OCI-M2 (cell line): Measurements from ENCODE around the gene TEAD4.

ENCODE experiments used
- DNase-seq: peaks from one replicate; lab custom pipeline; 2025; ENCODE audit not compliant: unreplicated experiment; lab: John Stamatoyannopoulos, UW

Gene TEAD4

DNA sequence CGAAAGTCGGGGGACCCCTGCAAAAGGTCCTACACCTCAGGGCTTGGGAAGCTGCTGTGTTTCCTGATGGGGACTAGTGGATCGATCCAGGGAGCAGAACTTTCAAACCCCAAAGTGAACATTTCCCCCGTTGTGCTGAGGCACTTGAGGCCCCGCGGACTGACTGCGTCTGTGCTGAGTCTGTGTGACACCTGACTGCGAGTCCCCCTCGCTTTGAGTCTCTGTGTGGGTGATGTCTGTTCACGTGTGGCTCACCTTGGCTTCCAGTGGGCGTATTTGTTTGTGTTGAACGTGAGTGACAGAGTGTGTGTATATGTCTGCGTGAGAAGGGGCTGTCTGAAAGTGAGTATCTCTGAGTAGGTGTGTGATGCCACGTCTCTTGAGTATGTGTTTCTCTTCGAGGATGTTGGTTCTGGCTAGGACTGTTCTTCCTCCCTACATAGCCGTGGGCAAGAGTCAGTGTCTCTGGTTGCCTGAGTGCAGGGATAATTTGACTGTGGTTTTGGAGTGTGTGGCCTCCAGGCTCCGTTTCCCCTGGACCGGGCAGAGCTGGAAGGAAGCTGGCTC lies 1.3 kb downstream of the TEAD4 start:
- DNase-seq, result no peak

DNA sequence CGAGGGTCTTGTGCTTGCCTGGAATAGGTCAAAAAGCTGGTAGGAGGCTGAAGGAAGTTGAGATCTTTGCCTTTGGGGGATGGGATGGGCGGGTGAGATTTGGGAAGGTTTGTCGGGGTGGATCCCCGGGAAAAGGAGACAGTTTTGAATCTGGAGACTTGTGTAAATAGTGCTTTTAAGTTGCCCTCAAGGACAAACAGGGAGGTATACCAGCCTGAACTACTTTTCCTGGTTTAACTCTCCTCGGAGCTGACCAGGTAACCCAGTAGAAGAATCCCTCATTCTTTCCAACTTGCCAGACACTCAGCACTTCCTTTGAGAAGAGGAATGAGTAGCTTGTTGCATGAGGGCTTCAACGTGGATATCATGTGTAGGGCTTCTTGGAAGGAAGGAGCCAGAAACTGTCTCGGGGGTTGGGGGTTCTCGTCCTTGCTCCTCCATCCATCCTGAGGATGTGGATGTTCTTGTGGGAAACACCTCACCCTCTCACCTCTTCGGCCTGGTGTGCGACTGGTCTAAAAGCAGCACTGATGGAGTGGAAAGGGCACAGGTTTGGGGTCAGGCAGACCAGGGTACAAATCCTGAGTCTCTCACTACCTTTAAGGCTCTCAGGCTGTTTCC lies 1.9 kb downstream of the TEAD4 start:
- DNase-seq, result no peak

DNA sequence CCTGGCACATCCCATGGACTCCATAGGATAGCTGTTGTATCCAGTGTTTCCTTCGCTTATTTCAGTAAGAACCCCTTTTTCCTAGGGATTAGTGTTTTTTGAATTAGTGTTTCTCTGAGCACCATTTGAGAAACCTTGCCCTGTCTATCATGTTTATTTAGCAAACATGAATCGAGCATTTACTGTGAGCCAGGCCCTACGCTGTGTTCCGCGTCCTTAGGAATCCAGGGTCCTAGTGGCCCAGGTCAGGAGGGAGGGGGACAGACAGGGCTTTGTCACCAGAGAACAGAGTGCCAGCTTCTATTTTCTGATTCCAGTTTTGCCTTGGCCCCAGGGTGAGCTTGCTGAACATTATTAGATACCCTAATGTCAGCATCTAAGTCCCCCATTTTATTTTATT lies 2.5 kb downstream of the TEAD4 start:
- no peak for DNase-seq

DNA sequence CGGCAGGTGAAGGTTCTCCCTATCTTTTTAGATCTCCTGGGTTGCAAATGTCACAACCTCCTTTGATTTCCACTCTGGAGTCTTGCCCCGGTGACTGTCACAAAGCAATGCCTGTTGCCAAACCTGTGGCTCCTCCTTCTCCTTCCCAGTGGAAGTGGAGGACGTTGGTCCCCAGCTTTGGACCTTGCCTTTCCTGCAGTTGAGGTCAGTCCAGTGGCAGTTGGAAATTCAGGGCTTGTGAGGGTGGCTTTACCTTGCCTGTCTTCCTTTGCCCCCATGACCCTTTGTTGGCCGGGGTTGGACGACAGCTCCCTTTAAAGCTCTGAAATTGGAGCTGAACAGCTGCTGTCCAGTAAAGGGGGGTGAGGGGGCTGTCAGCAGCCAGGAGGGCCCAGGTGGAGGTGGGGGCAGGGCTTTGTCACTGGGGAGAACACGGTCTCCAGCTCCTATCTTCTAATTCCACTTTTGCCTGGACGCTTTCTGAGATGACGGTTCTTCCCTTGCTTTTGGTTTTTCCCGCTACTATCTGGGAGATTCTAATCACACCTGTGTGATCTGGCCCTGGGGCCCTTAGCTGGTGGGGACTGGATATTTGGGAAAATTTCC lies 4.1 kb downstream of the TEAD4 start:
- DNase-seq, result no peak

DNA sequence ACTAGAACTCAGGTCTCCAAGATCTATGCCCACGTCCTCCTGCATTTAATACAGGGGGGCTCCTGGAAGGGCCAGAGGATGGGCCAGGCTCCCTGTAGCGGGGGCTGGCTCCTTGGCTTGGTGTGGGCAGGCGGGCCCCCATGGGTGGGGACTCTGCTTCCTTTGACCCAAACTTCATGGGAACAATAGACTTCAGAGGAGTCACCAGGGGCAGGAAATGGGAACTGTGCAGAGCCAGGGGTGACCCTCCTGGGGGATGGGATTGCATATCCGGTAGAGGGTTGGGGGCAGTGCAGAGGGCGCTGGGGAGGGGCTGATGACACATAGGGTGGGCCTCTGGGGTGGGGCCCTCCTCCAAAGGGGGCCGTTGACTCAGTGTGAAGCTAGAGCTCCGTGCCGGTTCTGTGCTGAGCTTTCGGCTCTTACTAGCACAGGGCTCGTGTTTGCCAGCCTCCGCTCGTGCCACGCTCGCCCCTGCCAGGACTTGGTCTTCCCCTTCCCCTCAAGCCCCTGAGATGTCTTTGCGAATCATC lies 4.6 kb downstream of the TEAD4 start:
- DNase-seq, result no peak

DNA sequence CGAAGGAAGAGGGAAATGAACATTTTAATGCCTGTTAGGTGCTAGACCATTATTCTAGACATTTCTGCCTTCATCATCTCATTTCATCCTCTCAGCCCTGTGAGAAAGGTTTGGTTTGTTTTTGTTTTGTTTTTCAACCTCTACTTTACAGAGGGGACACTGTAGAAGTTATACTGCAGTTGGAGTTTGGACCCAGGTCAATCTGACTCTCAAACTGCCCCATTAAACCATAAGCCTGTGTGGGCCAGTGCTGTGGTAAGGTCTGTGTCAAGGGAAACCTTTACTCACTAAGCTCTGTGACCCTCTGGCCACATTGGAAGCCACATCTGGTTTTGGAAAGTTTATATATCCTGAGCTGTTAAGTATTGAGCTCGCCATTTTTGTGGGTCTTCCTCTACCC lies 8.5 kb downstream of the TEAD4 start:
- DNase-seq, result no peak

DNA sequence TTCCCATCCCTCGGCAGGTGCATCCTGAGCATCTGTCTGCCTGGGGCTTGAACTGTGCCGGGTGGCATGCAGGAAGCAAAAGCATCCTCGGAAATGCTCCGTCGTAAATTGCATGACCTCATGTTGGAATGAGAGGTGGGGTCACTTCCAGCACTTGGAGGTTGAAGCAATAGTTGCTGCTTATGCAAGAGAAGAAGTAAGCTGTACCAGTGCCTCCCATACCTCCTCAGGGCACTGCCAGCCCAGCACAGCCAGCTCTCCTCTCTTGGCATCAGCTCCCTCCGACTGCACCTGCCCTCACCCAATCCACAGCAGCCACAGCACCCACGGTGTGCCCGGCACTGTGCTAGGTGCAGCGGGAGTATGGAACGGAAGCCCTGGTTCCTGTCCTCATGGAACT lies 11.5 kb downstream of the TEAD4 start:
- no peak for DNase-seq

DNA sequence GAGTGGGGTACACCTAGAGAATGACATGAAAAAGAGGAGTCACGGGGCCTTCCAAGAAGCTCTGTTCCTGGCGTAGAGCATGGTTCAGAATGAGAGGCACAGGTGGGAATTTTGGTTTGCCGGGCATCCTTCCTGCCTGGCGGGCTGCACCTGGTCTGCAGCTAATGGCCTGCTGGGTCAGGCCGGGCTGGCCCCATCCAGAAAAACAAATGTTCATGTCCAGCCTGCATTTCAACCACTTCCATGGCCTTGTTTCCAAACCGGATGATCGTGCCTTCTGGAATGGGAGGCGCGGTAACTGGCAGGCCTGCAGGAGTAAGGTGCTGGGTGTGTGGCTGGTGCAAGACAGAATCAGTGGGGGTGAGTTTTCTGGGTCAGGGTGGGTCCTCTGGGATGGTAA lies 14.4 kb downstream of the TEAD4 start:
- no peak for DNase-seq

DNA sequence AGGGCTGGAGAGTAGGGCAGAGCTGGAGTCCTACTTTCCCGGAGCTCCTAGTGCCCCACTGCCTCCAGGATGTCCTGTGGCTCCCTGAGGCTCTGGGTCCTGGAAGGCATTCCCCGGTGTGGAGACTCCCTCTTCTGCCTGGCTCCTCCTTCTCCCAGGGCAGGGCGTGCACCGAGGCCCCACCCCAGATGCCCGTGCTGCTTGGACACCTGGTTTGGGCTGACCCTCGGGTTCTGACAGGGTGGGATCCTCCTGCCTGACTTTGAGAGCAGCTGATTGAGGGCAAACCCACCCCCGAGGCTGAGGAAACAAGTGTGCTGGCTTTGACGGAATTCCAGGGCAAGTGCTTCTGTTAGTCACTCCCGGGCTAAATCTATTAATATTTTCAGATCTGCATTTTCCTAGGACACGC lies 15.4 kb downstream of the TEAD4 start:
- no peak for DNase-seq

DNA sequence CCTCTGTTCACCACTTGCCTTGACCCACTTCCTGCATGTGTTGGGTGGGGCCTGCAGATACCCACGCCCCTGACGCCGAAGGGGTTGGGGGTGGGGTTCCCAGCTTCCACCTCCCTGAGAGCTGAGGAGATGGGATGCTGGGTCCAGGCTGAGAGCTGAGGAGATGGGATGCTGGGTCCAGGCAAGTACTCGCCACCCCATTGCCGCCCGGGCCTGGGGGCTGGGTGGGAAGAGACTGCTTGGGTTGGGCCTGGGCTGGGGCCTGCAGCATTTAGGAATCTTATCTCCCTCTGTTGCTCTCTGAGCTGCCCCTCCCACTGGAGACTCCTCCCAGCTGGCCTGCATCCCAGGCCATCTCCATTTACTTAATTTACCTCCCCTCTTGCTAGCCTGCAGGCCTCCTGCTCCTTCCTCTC lies 17.4 kb downstream of the TEAD4 start:
- DNase-seq, result no peak

DNA sequence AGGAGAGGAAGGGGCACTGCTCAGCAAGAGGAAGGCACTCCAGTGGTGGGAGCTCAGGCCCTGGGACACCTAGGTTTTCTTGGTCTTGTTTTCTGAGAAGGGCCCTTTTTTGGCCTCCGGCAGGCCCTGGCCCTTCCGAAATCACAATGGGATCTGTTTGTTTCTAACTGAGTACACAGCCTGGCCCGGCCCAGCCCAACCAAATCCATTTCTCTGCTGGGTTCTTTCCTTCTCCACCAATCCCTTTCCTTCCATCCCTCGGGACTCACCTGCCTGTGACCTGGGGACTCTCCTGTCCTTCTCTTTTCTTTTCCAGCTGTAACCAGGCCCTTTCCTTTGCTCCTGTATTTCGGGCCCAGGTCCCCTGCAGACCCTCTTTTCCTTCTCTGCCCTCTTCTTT lies 18.6 kb downstream of the TEAD4 start:
- no peak for DNase-seq

DNA sequence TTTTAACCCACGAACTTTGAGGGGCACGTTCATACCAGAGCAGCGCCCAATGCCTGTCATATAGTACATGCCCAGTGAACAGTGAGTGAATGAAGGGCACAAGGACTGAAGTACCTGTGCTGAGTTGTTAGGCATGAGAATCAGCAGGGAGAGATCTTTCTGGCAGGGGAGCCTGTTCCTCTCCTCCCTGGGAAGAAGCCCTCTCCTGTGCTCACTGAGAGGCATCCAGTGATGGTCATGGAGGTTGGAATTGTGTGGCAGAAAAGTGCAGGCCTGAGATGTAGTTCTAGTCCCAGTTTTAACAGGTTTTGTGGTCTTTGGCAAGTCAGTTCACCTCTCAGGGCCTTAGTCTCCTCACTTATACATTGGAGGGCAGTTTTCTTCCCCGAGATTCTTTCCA lies 20.6 kb downstream of the TEAD4 start:
- no peak for DNase-seq

DNA sequence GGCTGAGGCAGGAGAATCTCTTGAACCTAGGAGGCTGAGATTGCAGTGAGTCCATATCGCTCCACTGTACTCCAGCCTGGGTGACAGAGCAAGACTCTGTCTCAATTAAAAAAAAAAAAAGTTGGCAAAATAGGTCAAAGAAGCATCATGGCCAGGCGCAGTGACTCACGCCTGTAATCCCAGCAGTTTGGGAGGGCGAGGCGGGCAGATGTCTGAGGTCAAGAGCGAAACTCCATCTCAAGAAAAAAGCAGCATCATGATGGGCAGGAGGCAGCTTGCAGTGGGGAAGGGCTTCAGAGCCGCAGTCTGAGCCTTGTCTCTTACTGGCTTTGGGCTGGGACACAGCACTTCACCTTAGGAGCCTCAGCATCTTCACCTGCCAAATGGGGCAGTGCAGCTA lies 21.4 kb downstream of the TEAD4 start:
- no peak for DNase-seq

DNA sequence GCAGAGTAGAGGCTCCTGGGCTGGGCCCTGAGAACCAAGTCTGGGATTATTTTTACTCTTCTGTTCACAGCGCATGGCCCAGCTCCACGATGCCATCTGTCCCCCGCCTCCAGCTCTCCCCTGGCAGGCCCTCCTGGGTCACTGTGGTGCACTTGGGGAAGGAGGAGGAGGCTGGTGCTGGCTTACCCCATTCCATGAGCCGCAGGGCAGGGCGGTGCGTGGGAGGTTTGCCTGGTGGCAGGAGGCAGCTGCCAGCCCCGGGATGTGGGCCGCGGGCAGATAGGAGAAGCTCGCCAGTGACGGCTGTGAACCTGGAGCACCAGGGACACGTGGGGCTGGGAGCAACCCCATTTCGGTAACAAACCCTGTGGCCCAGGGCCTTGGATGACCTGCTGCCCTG lies 23.2 kb downstream of the TEAD4 start:
- DNase-seq, result no peak

DNA sequence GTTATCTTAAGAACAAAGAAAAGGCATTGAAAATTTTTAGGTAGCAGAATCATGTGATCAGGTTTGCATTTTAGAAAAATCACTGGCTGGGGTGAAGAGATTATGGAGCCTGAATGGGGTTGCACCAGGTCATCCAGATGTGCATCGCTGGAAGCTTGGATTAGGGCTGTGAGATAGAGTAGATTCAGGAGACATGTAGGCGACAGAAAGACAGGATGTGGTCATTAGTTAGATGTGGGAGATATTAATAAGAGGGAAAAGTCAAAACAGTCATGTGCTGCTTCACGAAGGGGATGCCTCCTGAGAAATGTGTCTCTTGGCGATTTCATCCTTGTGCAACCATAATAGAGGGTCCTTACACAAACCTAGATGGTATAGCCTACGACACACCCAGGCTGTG lies 25.1 kb downstream of the TEAD4 start:
- DNase-seq, result no peak

DNA sequence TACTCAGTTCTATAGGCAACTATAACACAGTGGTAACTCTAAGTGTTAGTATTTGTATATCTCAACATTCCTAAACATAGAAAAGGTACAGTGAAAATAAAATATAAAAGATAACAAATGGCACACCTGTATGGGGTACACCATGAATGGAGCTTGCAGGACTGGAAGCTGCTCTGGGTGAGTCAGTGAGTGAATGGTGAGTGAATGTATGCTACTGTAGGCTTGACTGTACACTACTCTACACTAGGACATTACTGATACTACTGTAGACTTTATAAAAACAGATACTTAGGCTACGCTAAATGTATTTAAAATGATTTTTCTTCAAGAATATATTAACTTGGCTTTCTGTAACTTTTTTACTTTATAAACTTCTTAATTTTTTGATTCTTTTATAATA lies 25.5 kb downstream of the TEAD4 start:
- DNase-seq, result no peak

DNA sequence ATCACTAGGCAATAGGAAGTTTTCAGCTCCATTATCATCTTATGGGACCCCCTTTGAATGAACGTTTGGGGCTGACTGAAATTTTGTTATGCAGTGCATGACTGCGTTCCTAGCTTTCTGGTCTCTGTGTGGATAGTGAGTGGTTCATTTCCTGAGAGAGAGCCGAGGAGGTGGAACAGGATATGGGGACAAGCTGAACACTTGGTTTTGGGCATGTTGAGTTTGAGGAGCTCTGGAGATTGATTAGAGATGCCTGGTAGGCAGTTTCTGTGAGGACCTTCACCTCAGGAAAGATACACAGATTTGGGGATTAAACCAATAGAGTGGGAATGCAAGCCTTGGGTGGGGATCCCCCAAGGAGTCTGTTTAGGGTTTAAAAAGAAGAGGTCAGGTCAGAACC lies 27.7 kb downstream of the TEAD4 start:
- no peak for DNase-seq

DNA sequence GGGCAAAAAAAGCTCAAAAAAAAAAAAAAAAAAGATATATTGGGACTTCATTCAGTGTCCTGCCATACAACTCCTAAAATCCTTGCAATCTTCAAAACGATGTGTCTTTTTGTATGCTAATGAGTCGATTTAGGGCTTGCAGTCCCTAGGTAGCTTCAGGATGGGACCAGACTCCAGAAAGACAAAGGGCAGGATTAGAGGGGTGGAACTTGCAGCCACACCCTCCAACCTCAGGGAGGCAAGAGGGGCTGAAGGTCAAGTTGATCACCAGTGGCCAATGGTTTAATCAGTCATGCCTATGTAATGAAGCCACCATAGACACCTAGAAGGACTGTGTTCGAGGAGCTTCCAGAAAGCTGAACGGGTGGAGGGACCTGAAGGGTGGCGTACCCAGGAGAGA lies 29.3 kb downstream of the TEAD4 start:
- no peak for DNase-seq

DNA sequence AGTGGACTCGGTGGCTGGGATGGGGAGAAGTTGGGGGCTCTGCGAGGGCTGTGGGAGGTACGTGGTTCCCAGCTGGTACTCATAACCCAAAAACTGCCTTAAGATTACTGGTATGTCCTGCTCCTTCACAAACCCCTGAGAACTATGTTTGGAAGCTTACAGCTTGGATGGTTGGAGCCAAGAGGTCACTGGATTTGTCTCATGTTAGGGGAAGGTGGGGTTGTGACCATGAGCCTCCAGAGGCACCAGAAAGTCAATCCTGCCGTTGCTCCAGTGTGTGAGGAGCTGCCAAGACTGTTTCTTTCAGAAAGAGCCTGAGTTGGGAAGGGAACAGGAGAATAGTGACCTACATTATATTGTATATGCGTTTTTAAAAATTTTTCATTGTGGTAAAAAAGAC lies 33.5 kb downstream of the TEAD4 start:
- no peak for DNase-seq

DNA sequence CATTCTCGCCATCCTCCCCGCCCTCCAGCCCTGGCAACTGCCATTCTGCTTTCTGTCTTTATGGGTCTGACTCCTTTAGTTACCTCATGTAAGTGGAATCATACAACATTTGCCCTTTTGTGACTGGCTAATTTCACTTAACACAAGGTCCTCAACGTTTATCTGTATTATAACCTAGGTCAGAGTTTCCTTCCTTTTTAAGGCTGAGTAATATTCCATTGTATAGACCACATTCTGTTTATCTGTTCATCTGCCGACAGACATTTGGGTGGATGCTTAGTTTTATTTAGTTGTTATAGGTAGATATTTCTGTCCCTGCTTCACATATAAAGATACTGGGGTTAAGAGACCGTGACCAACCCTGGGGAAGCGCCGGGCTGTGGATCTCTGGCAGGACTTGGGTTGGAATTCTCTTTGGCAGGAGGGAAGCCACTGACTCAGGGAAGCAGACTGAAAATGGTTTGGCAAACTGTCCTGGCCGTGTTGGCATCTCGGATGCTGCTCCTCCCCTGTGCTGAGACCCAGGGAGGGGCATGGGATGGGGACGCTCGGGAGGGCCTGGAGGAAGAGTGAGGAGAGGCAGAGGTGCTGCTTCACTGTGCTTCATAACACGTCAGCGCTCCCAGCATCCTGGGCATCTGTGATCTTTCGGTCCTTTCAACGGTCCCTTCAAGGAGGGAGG lies 38.9 kb downstream of the TEAD4 start:
- DNase-seq, result no peak

DNA sequence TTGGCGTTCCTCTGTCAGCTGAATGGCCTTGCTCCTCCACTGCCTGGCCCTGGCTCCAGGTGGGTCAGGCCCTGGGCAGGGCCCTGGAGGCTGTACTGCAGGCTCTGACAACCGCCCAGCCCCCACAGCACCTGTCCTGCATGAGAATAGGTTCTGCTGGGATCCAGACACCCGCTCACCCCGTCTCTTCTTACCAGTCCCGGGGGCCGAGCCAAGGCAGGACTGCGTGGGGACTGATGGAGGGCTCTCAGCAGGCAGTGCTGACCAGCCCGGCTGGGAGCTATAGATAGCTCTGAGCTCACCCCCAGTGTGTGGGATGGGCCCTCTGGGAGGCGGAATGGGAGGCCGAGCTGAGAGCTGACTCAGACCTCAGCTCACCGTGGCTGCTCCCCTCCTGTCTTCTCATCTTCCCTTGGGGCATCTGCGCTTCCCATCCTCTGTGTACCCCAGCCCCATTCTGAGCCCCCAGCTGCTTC lies 39.6 kb downstream of the TEAD4 start:
- DNase-seq, result peak; percentile 6

DNA sequence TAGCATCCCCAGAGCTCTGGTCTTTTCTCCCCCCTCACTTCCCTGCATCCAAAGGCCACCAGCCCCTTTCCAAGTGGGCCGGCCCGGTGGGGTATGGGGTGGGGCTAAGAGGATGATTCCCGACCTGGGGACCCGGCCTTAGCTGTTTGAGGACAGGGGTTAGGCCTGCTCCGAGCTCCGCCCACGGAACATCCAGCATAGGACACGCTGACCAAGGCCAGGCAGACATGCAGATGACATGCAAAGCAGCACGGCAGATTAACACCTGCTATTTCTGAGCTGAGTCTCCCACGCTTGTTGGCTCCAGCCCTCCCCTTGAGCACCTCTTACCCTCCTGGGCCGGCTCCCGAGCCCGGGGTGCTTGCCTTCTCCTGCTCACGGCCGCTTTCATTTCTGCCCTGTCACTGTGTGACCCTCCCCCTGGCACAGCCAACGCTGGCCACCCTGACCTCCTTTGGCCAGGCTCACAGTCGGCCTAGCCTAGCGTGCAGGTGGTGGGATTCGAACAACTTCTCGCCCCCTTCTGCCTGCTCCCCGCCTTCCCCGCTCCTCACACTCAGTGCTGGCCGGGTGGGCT lies 40.2 kb downstream of the TEAD4 start:
- no peak for DNase-seq
